ENCODE measurements around the gene DLAT.

DNA sequence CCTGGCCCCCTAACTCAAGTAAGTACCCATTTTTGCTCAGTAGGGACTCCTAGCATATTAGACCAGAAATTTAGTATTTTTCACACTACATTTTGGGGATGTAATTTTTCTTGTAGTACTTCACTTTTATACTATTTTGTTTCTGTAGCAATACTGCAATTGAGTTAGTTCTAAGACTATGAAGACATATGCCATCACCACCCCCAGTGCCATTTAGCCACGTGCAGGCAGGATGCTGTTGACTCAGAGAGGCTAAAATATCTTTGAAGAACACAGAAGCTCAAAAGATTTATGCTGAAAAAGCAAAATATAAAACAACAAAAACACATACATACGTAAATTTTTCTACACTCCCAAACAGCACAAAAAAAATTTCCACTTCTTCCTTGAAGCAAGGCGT, 29.1 kb upstream of the DLAT start:
- TF ChIP-seq POLR2AphosphoS5 (IDR thresholded peaks at IDR 0.05; ENCODE audit: borderline replicate concordance, low read depth, low read length) (no peak), EZH2 (IDR thresholded peaks at IDR 0.05) (no peak)
